GM18951 (cell line): ENCODE results near the gene SLC25A22.

ENCODE experiments used
- POLR2A ChIP-seq: IDR thresholded peaks from 4 replicates; pipeline ENCODE4 v1.6.1; 2011; ENCODE audit warnings: mild to moderate bottlenecking; ENCODE audit not compliant: insufficient read length, insufficient read depth; ENCODE audit errors: extremely low read depth
- in situ Hi-C: fragments of 300-500 bp; cut with MboI; formaldehyde crosslinking; loops from one replicate; pipeline ENCODE4 v1.12.0; 2022; ENCODE audit warnings: low sequenced_read_pairs, mixed read lengths, inconsistent platforms; ENCODE audit not compliant: unreplicated experiment

SLC25A22 gene

GRCh38 chr11:791658-792534, 6.2 kb downstream of the SLC25A22 start:
- in situ Hi-C loops = no loop called here
- no peak for TF ChIP-seq POLR2A

- in situ Hi-C loops = no loop called here
- TF ChIP-seq POLR2A = no peak
Measured at GRCh38 chr11:790721-791564, 7.1 kb downstream of the SLC25A22 start.

GRCh38 chr11:789943-790342, 8.1 kb downstream of the SLC25A22 start, which contains the start of gene CEND1:
TSS of gene CEND1 (minus strand) at chr11:790090. CDS start at chr11:788576, 1,514 bp downstream.
- in situ Hi-C loops = no loop called here
- no peak for TF ChIP-seq POLR2A

- in situ Hi-C loops = no loop called here
Measured at GRCh38 chr11:788953-789940, 8.8 kb downstream of the SLC25A22 start.

GRCh38 chr11:788009-788640, 10.0 kb downstream of the SLC25A22 start:
- no peak for TF ChIP-seq POLR2A
- in situ Hi-C loops = no loop called here

More at GRCh38 chr11:788953-789940, 8.8 kb downstream of the SLC25A22 start:
- TF ChIP-seq POLR2A = no peak

- TF ChIP-seq POLR2A = peak; percentile 9
- in situ Hi-C loops = no loop called here
Measured at GRCh38 chr11:787084-787675, 10.9 kb downstream of the SLC25A22 start.

GRCh38 chr11:786235-787083, 11.6 kb downstream of the SLC25A22 start:
- no peak for TF ChIP-seq POLR2A

GRCh38 chr11:783581-784015, 14.5 kb downstream of the SLC25A22 start:
- in situ Hi-C loops = no loop called here
- no peak for TF ChIP-seq POLR2A

More at GRCh38 chr11:786235-787083, 11.6 kb downstream of the SLC25A22 start:
- in situ Hi-C loops = no loop called here

GRCh38 chr11:782264-783174, 15.6 kb downstream of the SLC25A22 start:
- in situ Hi-C loops = no loop called here
- TF ChIP-seq POLR2A = no peak

- in situ Hi-C loops = no loop called here
- TF ChIP-seq POLR2A = no peak
Measured at GRCh38 chr11:779955-780532, 18.0 kb downstream of the SLC25A22 start.
